Stimulated activated CD4-positive, alpha-beta T cell treated with anti-CD3 and anti-CD28 coated beads, Interleukin-15, amount 100 ng/mL, for 48 hours (primary cell): ENCODE measurements around the gene SORCS3.

Source experiments
- DNase-seq, 2 donors: peaks; one replicate each; pipeline ENCODE4 v3.0.0-alpha.2; 2020; ENCODE audit warnings: low read depth in 2 of 2

Gene SORCS3

GRCh38 chr10:105102977-105103376 lies 461.9 kb downstream of the SORCS3 start:
- DNase-seq = no peak

GRCh38 chr10:105104297-105104696 lies 463.2 kb downstream of the SORCS3 start:
- no peak for DNase-seq

- DNase-seq = no peak
Observed at GRCh38 chr10:105109164-105109563, 468.1 kb downstream of the SORCS3 start.

- no peak for DNase-seq
Observed at GRCh38 chr10:105112862-105113261, 471.8 kb downstream of the SORCS3 start.

GRCh38 chr10:105113666-105114065 lies 472.6 kb downstream of the SORCS3 start:
- no peak for DNase-seq

- no peak for DNase-seq
Observed at GRCh38 chr10:105121743-105122142, 480.7 kb downstream of the SORCS3 start.

GRCh38 chr10:105128111-105128510 lies 487.0 kb downstream of the SORCS3 start:
- no peak for DNase-seq

GRCh38 chr10:105138358-105138757 lies 497.3 kb downstream of the SORCS3 start:
- no peak for DNase-seq

- DNase-seq = no peak
Observed at GRCh38 chr10:105139363-105139896, 498.3 kb downstream of the SORCS3 start.

- no peak for DNase-seq
Observed at GRCh38 chr10:105140600-105140999, 499.5 kb downstream of the SORCS3 start.

- no peak for DNase-seq
Observed at GRCh38 chr10:105145711-105146110, 504.6 kb downstream of the SORCS3 start.

GRCh38 chr10:105146436-105146835 lies 505.3 kb downstream of the SORCS3 start:
- DNase-seq = no peak

- DNase-seq = no peak
Observed at GRCh38 chr10:105148456-105148855, 507.4 kb downstream of the SORCS3 start.

- DNase-seq = no peak
Observed at GRCh38 chr10:105148921-105149320, 507.8 kb downstream of the SORCS3 start.

GRCh38 chr10:105149371-105149891 lies 508.3 kb downstream of the SORCS3 start:
- no peak for DNase-seq

GRCh38 chr10:105150259-105150880 lies 509.3 kb downstream of the SORCS3 start:
- no peak for DNase-seq

- no peak for DNase-seq
Observed at GRCh38 chr10:105154736-105155135, 513.6 kb downstream of the SORCS3 start.

- DNase-seq = no peak
Observed at GRCh38 chr10:105159268-105159667, 518.2 kb downstream of the SORCS3 start.

- no peak for DNase-seq
Observed at GRCh38 chr10:105161149-105161548, 520.1 kb downstream of the SORCS3 start.

GRCh38 chr10:105161767-105162166 lies 520.7 kb downstream of the SORCS3 start:
- DNase-seq = no peak

GRCh38 chr10:105170521-105170920 lies 529.4 kb downstream of the SORCS3 start:
- no peak for DNase-seq

GRCh38 chr10:105171945-105172344 lies 530.9 kb downstream of the SORCS3 start:
- no peak for DNase-seq

GRCh38 chr10:105181626-105182025 lies 540.5 kb downstream of the SORCS3 start:
- no peak for DNase-seq

GRCh38 chr10:105183536-105183935 lies 542.4 kb downstream of the SORCS3 start:
- no peak for DNase-seq
